ENCODE measurements around the gene COX6B2.

DNA sequence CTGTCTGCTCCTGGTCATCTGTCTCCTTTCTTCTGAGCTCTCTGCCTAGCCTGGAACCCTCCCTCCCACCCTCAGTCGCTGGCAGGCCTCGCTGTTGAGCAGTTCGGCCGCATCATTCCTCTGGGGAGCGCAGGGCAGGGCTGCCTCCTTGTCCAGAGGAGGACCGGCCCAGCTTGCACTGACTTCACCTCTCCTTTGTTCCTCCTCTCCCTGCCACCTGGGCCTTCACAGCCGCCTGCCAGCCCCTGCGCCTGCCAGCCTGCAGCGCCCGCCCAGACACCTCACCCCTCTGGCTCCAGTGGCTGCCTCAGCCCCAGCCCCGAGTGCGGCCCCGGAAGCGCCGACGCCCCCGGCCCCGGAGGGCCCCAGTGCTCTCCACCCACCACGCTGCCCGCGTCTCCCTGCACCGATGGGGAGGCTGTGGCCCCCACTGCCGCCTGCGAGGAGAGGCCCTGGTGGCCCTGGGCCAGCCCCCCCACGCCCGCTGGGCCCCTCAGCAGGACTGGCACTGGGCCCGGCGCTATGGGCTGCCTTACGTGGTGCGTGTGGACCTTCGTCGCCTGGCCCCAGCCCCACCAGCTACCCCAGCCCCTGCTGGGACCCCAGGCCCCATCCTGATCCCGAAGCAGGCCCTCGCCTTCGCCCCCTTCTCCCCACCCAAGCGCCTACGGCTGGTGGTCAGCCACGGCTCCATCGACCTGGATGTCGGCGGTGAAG is 7.6 kb downstream of the COX6B2 start:
- TF ChIP-seq POLR2A (IDR thresholded peaks at IDR 0.05) (no peak), CTCF (IDR thresholded peaks at IDR 0.05) (no peak)

Data from vagina (tissue), 2 donors.